Measurements from ENCODE around the gene TNFRSF4.

DNA sequence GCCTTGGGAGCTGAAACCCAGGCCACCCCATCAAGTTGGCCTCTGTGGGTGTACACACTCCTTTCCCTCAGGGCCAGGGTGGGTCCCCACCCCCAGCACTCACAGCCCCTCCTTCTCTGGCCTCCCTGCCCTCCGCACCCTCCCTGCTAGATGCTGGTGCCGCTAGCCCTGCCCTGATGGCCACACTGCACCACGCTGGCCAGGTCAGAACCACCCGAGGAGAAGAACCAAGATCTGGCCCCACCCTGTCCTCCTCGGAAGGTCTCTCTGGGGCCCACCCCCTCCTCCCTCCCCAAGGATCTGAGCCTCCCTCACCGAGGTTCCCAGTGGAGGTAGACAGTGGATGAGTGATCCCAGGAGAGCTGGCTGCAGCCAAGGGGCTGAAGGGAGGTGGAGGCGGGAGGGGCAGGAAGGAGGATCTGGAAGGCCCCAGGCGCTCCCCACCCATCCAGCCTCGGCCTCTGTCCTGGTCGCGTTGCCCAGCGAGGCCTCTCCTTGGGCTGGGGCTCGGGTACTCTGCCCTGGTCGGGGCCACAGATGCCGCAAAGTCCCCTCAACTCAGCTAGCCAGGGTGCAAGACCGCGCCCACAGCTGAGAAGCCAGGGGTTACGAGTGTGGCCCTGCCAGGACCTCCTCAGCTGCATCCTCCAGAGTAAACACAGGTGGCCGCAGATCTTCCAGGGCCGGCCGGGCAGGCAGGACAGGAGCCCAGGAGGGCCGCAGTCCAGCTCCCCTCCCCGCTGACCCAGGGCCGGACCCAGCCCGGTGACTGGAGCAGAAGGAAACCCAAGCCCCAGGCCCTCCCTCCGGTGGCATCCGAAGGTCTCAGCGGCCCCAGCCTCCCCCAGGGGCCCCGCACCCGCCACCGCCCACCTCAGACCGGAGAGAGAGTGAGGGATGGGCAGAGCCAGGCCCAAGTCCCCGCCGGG is 23.3 kb upstream of the TNFRSF4 start:
- TF ChIP-seq, protein P1, sequence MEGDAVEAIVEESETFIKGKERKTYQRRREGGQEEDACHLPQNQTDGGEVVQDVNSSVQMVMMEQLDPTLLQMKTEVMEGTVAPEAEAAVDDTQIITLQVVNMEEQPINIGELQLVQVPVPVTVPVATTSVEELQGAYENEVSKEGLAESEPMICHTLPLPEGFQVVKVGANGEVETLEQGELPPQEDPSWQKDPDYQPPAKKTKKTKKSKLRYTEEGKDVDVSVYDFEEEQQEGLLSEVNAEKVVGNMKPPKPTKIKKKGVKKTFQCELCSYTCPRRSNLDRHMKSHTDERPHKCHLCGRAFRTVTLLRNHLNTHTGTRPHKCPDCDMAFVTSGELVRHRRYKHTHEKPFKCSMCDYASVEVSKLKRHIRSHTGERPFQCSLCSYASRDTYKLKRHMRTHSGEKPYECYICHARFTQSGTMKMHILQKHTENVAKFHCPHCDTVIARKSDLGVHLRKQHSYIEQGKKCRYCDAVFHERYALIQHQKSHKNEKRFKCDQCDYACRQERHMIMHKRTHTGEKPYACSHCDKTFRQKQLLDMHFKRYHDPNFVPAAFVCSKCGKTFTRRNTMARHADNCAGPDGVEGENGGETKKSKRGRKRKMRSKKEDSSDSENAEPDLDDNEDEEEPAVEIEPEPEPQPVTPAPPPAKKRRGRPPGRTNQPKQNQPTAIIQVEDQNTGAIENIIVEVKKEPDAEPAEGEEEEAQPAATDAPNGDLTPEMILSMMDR (IDR thresholded peaks at IDR 0.05; ENCODE audit: insufficient read depth, low read length): no peak
- TF ChIP-seq, protein P2, sequence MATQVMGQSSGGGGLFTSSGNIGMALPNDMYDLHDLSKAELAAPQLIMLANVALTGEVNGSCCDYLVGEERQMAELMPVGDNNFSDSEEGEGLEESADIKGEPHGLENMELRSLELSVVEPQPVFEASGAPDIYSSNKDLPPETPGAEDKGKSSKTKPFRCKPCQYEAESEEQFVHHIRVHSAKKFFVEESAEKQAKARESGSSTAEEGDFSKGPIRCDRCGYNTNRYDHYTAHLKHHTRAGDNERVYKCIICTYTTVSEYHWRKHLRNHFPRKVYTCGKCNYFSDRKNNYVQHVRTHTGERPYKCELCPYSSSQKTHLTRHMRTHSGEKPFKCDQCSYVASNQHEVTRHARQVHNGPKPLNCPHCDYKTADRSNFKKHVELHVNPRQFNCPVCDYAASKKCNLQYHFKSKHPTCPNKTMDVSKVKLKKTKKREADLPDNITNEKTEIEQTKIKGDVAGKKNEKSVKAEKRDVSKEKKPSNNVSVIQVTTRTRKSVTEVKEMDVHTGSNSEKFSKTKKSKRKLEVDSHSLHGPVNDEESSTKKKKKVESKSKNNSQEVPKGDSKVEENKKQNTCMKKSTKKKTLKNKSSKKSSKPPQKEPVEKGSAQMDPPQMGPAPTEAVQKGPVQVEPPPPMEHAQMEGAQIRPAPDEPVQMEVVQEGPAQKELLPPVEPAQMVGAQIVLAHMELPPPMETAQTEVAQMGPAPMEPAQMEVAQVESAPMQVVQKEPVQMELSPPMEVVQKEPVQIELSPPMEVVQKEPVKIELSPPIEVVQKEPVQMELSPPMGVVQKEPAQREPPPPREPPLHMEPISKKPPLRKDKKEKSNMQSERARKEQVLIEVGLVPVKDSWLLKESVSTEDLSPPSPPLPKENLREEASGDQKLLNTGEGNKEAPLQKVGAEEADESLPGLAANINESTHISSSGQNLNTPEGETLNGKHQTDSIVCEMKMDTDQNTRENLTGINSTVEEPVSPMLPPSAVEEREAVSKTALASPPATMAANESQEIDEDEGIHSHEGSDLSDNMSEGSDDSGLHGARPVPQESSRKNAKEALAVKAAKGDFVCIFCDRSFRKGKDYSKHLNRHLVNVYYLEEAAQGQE (IDR thresholded peaks at IDR 0.05; ENCODE audit: insufficient replicate concordance, low read depth): no peak
- peak; percentile 30 for TF ChIP-seq POLR2AphosphoS5 (IDR thresholded peaks at IDR 0.05; ENCODE audit: low read depth)
- TF ChIP-seq GABPA (IDR thresholded peaks at IDR 0.05; ENCODE audit: low read depth): no peak
- TF ChIP-seq SPI1 (IDR thresholded peaks at IDR 0.05; ENCODE audit: borderline replicate concordance, low read depth): no peak

Data from HL-60 (cell line).